ENCODE measurements around the gene TMED8.
A peak's percentile ranks its signal among the peaks of the same experiment; 100 is the strongest.
"Not testable (repeated sequence)": the region's sequence is repeated elsewhere in the genome, so short reads cannot be mapped to it uniquely, and the experiment has no call there.

Gene TMED8

DNA sequence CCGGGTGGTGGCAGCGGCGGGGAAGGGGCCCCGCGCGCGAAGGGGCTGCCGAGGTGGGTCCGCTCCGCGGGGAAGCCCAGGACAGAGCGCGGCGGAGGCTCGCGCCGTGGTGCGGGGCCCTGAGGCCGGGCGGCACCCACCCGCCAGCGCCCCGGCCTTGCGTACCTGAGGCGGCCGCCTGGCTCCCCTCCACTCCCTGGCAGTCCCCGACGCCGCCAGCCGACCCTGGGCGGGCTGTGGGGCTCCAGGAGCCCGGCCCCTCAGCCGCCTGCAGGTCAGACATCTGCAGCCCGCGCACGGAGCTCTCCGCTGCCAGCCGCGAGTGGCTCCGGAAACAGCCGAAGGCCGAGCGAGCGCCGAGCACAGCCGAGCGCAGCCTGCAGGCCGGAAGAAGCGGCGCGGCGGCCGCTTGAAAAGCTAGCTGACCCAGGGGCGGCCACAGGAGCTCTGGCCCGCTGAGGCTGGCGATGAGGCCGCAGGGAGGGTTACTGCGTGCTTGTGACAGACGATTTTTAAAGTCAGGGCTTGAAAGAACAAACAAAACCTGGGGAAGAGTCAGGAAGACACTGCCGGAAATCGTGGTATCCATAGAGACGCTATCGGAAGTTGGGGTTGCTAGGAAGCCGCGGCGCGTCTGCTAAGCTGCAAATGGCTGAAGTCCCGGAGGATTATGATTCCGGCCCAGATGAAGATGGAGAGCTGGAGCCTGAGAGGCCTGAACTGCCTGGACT, at the start of gene TMED8, which contains the start of gene SAMD15:
Gene TMED8 (minus strand): TSS at position 324 of the 731 bp plus-strand sequence. CDS start 41 bp downstream, at position 283.
Gene SAMD15 (plus strand): TSS at position 609 of the 731 bp plus-strand sequence. CDS start 40 bp downstream, at position 649.
- peak; percentile 41 for DNase-seq (ENCODE audit: low read depth)
- H3K4me3 ChIP-seq (ENCODE audit: low read depth, low read length): peak within 1 kb of the TSS; percentile 85

DNA sequence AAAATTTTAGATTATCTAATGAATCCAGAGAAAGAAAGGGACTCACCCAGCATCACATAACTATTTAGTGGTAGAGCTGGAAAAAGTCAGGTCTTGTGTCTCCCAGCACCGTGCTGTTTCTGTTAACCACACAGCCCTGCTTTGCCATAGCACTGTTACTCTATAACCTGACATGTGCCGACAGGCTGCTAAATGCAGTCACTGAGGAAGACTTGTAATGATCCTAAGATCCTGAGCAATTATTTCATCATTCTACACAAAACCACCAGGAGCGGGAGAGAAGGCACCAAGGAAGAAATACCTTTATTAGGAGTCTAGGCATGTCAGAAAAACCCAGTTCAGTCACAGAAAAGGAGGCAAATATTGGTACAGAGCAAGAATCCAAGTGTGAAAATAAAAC, 49.5 kb upstream of the TMED8 start:
- H3K4me3 ChIP-seq (ENCODE audit: low read depth, low read length): no peak overlapping the region
- DNase-seq (ENCODE audit: low read depth): no peak

GRCh38 chr14:77424862-77425261, 48.0 kb upstream of the TMED8 start:
- no peak for DNase-seq (ENCODE audit: low read depth)
- no peak overlapping the region for H3K4me3 ChIP-seq (ENCODE audit: low read depth, low read length)

DNA sequence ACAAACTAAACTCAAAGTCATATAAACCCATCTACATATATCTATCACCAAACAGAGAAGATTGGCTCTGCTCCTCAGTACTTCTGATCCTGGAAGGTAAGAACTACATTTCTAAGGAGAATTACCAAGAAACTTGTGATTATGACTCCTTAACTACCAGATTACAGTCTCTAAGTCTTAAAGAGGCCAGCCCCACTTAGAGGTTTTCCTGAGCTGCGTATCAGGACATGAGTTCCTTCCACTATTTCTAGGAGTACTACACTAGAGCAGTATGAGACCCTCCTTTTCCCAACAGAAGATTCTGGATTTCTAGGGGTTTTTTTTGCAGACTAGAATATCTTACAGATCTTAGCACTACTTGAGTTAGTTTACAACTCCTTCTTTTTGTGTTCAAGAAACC, 46.5 kb upstream of the TMED8 start, which contains the start of gene NOXRED1:
Gene NOXRED1 (minus strand): TSS at position 101 of the 400 bp plus-strand sequence. CDS start 634 bp downstream, outside the sequence.
- no peak for DNase-seq (ENCODE audit: low read depth)
- H3K4me3 ChIP-seq (ENCODE audit: low read depth, low read length): no peak within 1 kb of the TSS

GRCh38 chr14:77421201-77421600, 44.3 kb upstream of the TMED8 start:
- DNase-seq (ENCODE audit: low read depth): peak; percentile 9
- no peak overlapping the region for H3K4me3 ChIP-seq (ENCODE audit: low read depth, low read length)

DNA sequence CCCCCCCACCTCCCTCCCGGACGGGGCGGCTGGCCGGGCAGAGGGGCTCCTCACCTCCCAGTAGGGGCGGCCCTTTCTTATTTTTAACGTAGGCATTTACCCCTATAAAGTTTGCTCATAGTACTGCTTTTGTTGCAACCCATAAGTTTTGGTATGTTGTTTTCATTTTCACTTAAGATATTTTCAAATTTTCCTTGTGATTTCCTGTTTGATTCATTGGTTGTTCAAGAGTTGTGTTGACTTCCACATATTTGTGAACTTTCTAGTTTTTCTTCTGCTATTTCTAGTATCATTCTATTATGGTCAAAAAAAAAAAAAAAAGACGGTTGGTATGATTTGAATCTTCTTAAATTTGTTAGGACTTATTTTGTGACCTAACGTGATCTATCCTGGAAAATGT, 39.9 kb upstream of the TMED8 start:
- no peak for DNase-seq (ENCODE audit: low read depth)
- no peak overlapping the region for H3K4me3 ChIP-seq (ENCODE audit: low read depth, low read length)

DNA sequence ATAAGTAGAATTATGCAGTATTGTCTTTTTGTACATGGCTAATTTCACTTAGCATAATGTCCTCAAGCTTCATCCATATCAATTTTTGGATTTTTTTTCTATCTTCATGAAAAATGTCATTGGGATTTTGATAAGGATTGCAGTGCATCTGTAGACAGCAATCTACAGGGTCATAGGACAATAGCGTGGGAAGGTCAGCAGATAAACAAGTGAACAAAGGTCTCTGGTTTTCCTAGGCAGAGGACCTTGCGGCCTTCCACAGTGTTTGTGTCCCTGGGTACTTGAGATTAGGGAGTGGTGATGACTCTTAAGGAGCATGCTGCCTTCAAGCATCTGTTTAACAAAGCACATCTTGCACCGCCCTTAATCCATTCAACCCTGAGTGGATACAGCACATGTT, 39.2 kb upstream of the TMED8 start:
- not testable (repeated sequence) for DNase-seq (ENCODE audit: low read depth)

DNA sequence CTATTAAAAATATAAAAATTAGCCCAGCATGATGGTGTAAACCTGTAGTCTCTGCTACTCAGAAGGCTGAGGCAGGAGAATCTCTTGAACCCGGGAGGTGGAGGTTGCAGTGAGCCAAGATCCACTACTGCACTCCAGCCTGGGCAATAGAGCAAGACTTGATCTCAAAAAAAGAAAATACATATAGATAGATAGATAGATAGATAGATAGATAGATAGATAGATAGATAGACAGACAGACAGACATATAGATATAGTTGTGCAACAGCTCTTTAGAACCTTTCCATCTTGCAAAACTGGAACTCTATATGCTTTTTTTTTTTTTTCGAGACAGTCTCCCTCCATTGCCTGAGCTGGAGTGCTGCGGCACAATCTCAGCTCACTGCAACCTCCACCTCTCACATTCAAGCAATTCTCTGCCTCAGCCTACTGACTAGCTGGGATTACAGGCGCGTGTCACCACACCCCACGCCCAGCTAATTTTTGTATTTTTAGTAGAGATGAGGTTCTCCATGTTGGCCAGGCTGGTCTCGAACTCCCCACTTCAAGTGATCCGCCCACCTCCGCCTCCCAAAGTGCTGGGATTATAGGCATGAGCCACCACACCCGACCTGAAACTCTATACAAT, 38.6 kb upstream of the TMED8 start:
- not testable (repeated sequence) for H3K4me3 ChIP-seq (ENCODE audit: low read depth, low read length)

More for the DNA sequence above, 39.2 kb upstream of the TMED8 start:
- not testable (repeated sequence) for H3K4me3 ChIP-seq (ENCODE audit: low read depth, low read length)

GRCh38 chr14:77409131-77409533, 32.2 kb upstream of the TMED8 start:
- no peak for DNase-seq (ENCODE audit: low read depth)
- no peak overlapping the region for H3K4me3 ChIP-seq (ENCODE audit: low read depth, low read length)

More for the DNA sequence above, 38.6 kb upstream of the TMED8 start:
- not testable (repeated sequence) for DNase-seq (ENCODE audit: low read depth)

- H3K4me3 ChIP-seq (ENCODE audit: low read depth, low read length): no peak overlapping the region
- no peak for DNase-seq (ENCODE audit: low read depth)
Measured at GRCh38 chr14:77407158-77407557, 30.3 kb upstream of the TMED8 start.

GRCh38 chr14:77406718-77407117, 29.8 kb upstream of the TMED8 start:
- no peak for DNase-seq (ENCODE audit: low read depth)
- H3K4me3 ChIP-seq (ENCODE audit: low read depth, low read length): no peak overlapping the region

DNA sequence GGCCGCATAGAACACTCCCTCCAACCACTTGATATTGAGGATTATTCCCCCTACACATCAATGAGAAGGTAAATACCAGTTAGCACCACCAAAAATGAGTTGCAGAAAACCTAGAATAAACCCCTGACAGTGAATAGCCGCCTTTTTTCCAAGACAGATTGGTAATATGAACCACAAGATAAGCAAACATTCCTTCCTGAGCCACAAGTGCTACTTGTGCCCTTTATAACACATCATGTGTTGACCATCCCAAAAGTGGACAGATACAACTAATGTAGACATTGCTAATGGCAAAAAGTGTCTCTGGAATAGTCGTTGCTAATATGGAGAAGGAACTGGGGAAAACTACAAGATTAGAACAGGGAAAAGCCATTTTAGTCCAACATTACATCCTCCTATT, 29.2 kb upstream of the TMED8 start:
- no peak overlapping the region for H3K4me3 ChIP-seq (ENCODE audit: low read depth, low read length)
- DNase-seq (ENCODE audit: low read depth): no peak

- no peak for DNase-seq (ENCODE audit: low read depth)
Measured at GRCh38 chr14:77403768-77404167, 26.9 kb upstream of the TMED8 start.

DNA sequence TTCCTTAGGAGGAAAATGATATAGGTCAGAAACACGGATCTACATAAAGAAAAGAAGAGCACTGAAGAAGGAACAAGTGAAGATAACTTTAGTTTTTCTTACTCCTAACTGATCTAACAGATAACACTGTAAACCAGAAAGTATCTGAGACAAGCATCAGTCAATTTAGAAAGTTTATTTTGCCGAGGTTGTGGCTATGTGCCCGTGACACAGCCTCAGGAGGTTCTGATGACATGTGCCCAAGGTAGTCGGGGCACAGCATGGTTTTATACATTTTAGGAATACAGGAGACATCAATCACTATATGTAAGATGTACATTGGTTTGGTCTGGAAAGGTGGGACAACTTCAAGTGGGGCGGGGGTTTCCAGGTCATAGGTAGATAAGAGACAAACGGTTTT, 23.3 kb upstream of the TMED8 start:
- DNase-seq (ENCODE audit: low read depth): no peak
- no peak overlapping the region for H3K4me3 ChIP-seq (ENCODE audit: low read depth, low read length)

More at GRCh38 chr14:77403768-77404167, 26.9 kb upstream of the TMED8 start:
- H3K4me3 ChIP-seq (ENCODE audit: low read depth, low read length): no peak overlapping the region

- no peak for DNase-seq (ENCODE audit: low read depth)
- H3K4me3 ChIP-seq (ENCODE audit: low read depth, low read length): no peak overlapping the region
Measured at GRCh38 chr14:77390188-77390587, 13.3 kb upstream of the TMED8 start.

- H3K4me3 ChIP-seq (ENCODE audit: low read depth, low read length): no peak overlapping the region
- no peak for DNase-seq (ENCODE audit: low read depth)
Measured at GRCh38 chr14:77378701-77379100, 1.8 kb upstream of the TMED8 start.

DNA sequence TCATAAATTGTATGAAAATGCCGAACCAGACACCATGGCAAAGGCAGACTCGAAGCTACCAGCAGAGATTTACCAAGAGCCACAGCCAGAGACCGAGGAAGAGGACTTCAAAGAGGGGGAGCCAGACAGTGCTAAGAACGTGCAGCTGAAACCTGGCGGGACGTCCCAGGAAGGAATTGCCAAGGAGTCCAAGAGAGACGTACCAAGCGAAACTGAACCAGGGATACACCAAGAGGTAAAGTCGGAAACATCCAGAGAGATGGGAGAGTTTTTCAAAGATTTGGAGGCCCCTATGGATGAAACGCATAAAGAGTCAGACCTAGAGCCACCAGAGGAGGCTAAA, 579 bp upstream of the TMED8 start:
- DNase-seq (ENCODE audit: low read depth): no peak
- H3K4me3 ChIP-seq (ENCODE audit: low read depth, low read length): peak overlapping the region; percentile 85

DNA sequence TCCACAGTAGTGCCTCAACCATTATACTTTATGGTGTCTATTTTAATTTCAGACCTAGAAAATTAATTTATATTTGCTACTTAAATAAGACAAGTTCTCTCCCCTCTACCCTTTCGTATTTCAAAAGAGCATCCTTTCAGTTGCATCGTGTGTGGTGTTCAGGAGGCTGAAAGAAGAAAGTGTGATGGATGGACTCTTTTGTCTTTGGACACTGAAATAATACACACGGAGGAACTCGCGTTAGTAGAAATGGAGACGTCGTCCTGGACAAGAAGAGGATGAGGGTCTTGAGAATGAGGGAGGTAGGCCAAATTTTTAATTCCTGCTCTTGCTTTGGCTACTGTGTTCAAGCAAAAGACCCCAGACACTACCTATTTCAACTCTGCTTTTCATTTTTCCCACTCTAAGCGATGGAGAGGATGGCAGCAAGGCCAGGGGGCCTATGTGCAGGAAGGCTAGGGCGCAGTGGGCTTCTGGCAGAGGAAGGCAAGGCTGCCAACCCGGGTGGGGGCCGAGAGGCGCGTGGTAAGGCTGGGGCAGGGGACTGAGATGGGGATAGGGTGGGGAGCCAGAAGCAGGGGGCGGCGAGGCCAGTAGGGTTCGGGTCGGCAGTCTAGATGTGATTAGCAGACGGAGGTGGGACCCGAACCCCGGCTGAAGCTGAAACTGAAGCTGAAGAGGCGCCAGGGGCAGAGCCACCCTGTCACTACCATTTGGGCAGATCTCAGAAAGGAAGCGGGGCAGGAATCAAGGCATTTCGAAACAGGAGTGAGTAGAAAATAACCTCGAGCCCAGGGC, 722 bp downstream of the TMED8 start:
- DNase-seq (ENCODE audit: low read depth): no peak
- H3K4me3 ChIP-seq (ENCODE audit: low read depth, low read length): peak overlapping the region; percentile 85

GRCh38 chr14:77375164-77375950, 1.5 kb downstream of the TMED8 start:
- peak overlapping the region; percentile 85 for H3K4me3 ChIP-seq (ENCODE audit: low read depth, low read length)
- DNase-seq (ENCODE audit: low read depth): no peak

Data from skeletal muscle cell (primary cell).